K562 (cell line): ENCODE data around the gene DNAJB13. TPM values are rescaled to one million over a fixed set of nuclear protein-coding genes. Genes with fewer than 3 reads are reported as not detected.
A peak's percentile ranks its signal among the peaks of the same experiment; 100 is the strongest.

Source experiments
- CC2D1A ChIP-seq: fragments of 450-650 bp; IDR thresholded peaks from 2 replicates; pipeline ENCODE4 v1.6.1; 2017; ENCODE audit warnings: mild to moderate bottlenecking
- CLOCK ChIP-seq: fragments of 250-450 bp; sonication (Bioruptor Pico); IDR thresholded peaks from 2 replicates; pipeline ENCODE4 v1.4.0; 2020; ENCODE audit warnings: mild to moderate bottlenecking, moderate library complexity, borderline replicate concordance
- CTBP1 ChIP-seq: fragments of 450-650 bp; IDR thresholded peaks from 2 replicates; pipeline ENCODE4 v1.6.1; 2016; ENCODE audit warnings: borderline replicate concordance
- FOXP1 ChIP-seq: sonication (generic); formaldehyde crosslinking; IDR thresholded peaks from 2 replicates; pipeline ENCODE4 v1.8.0; 2022; ENCODE audit warnings: mild to moderate bottlenecking, missing genetic modification reagents
- HDAC1 ChIP-seq, 2 experiments: fragments of 450-650 bp; IDR thresholded peaks; 2 replicates each; pipeline ENCODE4 v1.6.1; 2016 to 2017; ENCODE audit warnings: inconsistent platforms in 1 of 2, mild to moderate bottlenecking in 1 of 2, moderate library complexity in 1 of 2
- HIVEP1 ChIP-seq: fragments of 250-450 bp; sonication (Bioruptor Pico); IDR thresholded peaks from 2 replicates; pipeline ENCODE4 v1.4.0; 2020; ENCODE audit warnings: mild to moderate bottlenecking
- KAT2B ChIP-seq: IDR thresholded peaks from one replicate; pipeline ENCODE4 v1.6.1; 2012; ENCODE audit warnings: low read depth, mild to moderate bottlenecking, control low read depth, inconsistent platforms, low read length, moderate library complexity
- NFRKB ChIP-seq: fragments of 450-650 bp; IDR thresholded peaks from 2 replicates; pipeline ENCODE4 v1.6.1; 2016; ENCODE audit warnings: low read depth
- NKRF ChIP-seq: fragments of 450-650 bp; IDR thresholded peaks from 2 replicates; pipeline ENCODE4 v1.6.1; 2016; ENCODE audit warnings: borderline replicate concordance
- PHB2 ChIP-seq: fragments of 450-650 bp; IDR thresholded peaks from 2 replicates; pipeline ENCODE4 v1.6.1; 2017; ENCODE audit warnings: low read depth
- POLR3G ChIP-seq: IDR thresholded peaks from 2 replicates; pipeline ENCODE4 v1.6.1; 2011; ENCODE audit not compliant: insufficient read length, insufficient replicate concordance; ENCODE audit errors: extremely low read depth
- POU5F1 ChIP-seq: fragments of 150-350 bp; IDR thresholded peaks from 2 replicates; pipeline ENCODE4 v1.6.1; 2014; ENCODE audit warnings: borderline replicate concordance, low read length, low read depth, mild to moderate bottlenecking; ENCODE audit not compliant: partially characterized antibody
- SP2 ChIP-seq: IDR thresholded peaks from 2 replicates; pipeline ENCODE4 v1.6.1; 2011; ENCODE audit warnings: mild to moderate bottlenecking, low read depth, low read length, moderate library complexity; ENCODE audit not compliant: poor library complexity, severe bottlenecking; ENCODE audit errors: extremely low read depth
- XRCC4 ChIP-seq: IDR thresholded peaks from one replicate; pipeline ENCODE4 v1.6.1; 2011; ENCODE audit not compliant: insufficient read depth, insufficient read length; ENCODE audit errors: extremely low read depth
- ZNF586 ChIP-seq: fragments of 450-650 bp; formaldehyde crosslinking; conservative IDR thresholded peaks from 2 replicates; pipeline ENCODE4 v1.4.0; 2020; ENCODE audit warnings: mild to moderate bottlenecking, moderate library complexity
- polyA plus RNA-seq, 8 experiments: library from polyadenylated mRNA; depleted of rRNA in 4 of 8; stranded (reverse) in 5 of 8; unstranded in 3 of 8; fragments of >200 nt; fragmentation: Nextera tagmentation in 2 of 8; fragmentation: Illumina TruSeq in 1 of 8; extraction: Ambion mirVana in 2 of 8; extraction: Trizol in 1 of 8; gene quantifications; 2 replicates each; pipeline versions ENCODE4 v1.2.1 to v1.2.3, GENCODE V29; 2011 to 2014; ENCODE audit warnings: inconsistent platforms in 1 of 8, missing spikeins in 1 of 8
- total RNA-seq, 7 experiments: library from RNA; depleted of rRNA in 6 of 7; stranded (reverse); fragments of >200 nt in 6 of 7; fragmentation: Illumina TruSeq in 2 of 7; extraction: Trizol in 2 of 7; gene quantifications; 2 replicates each; pipeline versions ENCODE4 v1.2.1 to v1.2.3, GENCODE V29; 2011 to 2021; ENCODE audit warnings: low replicate concordance in 1 of 7
- TF ChIP-seq, protein P1 (sequence below): IDR thresholded peaks from 2 replicates; pipeline ENCODE4 v1.6.1; 2011; ENCODE audit warnings: borderline replicate concordance, low read depth, mild to moderate bottlenecking, moderate library complexity, low read length; ENCODE audit not compliant: insufficient read depth, poor library complexity, severe bottlenecking
- TF ChIP-seq, protein P2 (sequence below): fragments of 450-650 bp; IDR thresholded peaks from 2 replicates; pipeline ENCODE4 v1.7.1; 2018; ENCODE audit warnings: mild to moderate bottlenecking, low read depth; ENCODE audit not compliant: partially characterized antibody

The DNAJB13 gene
- total and polyA plus RNA-seq, 9 of the 15 experiments (the other 6 are each of a cell fraction or from before 2014, with no cell fraction given) = 0.14 TPM; not detected in 8

GRCh38 chr11:74015919-74016684 lies 65.3 kb downstream of the DNAJB13 start (continued):
- TF ChIP-seq, protein P1, sequence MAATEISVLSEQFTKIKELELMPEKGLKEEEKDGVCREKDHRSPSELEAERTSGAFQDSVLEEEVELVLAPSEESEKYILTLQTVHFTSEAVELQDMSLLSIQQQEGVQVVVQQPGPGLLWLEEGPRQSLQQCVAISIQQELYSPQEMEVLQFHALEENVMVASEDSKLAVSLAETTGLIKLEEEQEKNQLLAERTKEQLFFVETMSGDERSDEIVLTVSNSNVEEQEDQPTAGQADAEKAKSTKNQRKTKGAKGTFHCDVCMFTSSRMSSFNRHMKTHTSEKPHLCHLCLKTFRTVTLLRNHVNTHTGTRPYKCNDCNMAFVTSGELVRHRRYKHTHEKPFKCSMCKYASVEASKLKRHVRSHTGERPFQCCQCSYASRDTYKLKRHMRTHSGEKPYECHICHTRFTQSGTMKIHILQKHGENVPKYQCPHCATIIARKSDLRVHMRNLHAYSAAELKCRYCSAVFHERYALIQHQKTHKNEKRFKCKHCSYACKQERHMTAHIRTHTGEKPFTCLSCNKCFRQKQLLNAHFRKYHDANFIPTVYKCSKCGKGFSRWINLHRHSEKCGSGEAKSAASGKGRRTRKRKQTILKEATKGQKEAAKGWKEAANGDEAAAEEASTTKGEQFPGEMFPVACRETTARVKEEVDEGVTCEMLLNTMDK = no peak
- TF ChIP-seq HDAC1 (IDR thresholded peaks at IDR 0.05) (peak; percentile 91 to 99), PHB2 (peak; percentile 77), NFRKB (no peak), CTBP1 (peak; percentile 71; the same call in 1 of the 2 replicates), ZNF586 (CRISPR knock-in tag) (no peak), NKRF (no peak), POU5F1 (no peak), HIVEP1 (CRISPR knock-in tag) (no peak), POLR3G (no peak), SP2 (no peak), CC2D1A (peak; percentile 73; the same call in 1 of the 2 replicates), FOXP1 (no peak), KAT2B (no peak), CLOCK (CRISPR knock-in tag) (no peak), XRCC4 (no peak)
- TF ChIP-seq, protein P2, sequence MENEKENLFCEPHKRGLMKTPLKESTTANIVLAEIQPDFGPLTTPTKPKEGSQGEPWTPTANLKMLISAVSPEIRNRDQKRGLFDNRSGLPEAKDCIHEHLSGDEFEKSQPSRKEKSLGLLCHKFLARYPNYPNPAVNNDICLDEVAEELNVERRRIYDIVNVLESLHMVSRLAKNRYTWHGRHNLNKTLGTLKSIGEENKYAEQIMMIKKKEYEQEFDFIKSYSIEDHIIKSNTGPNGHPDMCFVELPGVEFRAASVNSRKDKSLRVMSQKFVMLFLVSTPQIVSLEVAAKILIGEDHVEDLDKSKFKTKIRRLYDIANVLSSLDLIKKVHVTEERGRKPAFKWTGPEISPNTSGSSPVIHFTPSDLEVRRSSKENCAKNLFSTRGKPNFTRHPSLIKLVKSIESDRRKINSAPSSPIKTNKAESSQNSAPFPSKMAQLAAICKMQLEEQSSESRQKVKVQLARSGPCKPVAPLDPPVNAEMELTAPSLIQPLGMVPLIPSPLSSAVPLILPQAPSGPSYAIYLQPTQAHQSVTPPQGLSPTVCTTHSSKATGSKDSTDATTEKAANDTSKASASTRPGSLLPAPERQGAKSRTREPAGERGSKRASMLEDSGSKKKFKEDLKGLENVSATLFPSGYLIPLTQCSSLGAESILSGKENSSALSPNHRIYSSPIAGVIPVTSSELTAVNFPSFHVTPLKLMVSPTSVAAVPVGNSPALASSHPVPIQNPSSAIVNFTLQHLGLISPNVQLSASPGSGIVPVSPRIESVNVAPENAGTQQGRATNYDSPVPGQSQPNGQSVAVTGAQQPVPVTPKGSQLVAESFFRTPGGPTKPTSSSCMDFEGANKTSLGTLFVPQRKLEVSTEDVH = no peak
